HFF-Myc (cell line): ENCODE results near the gene POLH.
A peak's percentile ranks its signal among the peaks of the same experiment; 100 is the strongest.
"Not testable (repeated sequence)": the region's sequence is repeated elsewhere in the genome, so short reads cannot be mapped to it uniquely, and the experiment has no call there.

Experiments
- DNase-seq: peaks from one replicate; pipeline ENCODE4 v3.0.0-alpha.2; 2011; ENCODE audit warnings: low read depth; ENCODE audit errors: extremely low read depth
- H3K4me3 ChIP-seq: replicated peaks from 2 replicates; pipeline ENCODE4 v1.5.1; 2011; ENCODE audit warnings: low read depth, mild to moderate bottlenecking, control low read depth, low read length
- TF ChIP-seq, protein P1 (sequence below): IDR thresholded peaks from 2 replicates; pipeline ENCODE4 v1.5.1; 2012; ENCODE audit warnings: mild to moderate bottlenecking, low read depth, low read length, control low read depth; ENCODE audit errors: missing control alignments

The POLH gene

GRCh38 chr6:43630980-43631619 lies 55.1 kb downstream of the POLH start:
- no peak for DNase-seq
- TF ChIP-seq, protein P1, sequence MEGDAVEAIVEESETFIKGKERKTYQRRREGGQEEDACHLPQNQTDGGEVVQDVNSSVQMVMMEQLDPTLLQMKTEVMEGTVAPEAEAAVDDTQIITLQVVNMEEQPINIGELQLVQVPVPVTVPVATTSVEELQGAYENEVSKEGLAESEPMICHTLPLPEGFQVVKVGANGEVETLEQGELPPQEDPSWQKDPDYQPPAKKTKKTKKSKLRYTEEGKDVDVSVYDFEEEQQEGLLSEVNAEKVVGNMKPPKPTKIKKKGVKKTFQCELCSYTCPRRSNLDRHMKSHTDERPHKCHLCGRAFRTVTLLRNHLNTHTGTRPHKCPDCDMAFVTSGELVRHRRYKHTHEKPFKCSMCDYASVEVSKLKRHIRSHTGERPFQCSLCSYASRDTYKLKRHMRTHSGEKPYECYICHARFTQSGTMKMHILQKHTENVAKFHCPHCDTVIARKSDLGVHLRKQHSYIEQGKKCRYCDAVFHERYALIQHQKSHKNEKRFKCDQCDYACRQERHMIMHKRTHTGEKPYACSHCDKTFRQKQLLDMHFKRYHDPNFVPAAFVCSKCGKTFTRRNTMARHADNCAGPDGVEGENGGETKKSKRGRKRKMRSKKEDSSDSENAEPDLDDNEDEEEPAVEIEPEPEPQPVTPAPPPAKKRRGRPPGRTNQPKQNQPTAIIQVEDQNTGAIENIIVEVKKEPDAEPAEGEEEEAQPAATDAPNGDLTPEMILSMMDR: no peak
- H3K4me3 ChIP-seq: no peak overlapping the region

DNA sequence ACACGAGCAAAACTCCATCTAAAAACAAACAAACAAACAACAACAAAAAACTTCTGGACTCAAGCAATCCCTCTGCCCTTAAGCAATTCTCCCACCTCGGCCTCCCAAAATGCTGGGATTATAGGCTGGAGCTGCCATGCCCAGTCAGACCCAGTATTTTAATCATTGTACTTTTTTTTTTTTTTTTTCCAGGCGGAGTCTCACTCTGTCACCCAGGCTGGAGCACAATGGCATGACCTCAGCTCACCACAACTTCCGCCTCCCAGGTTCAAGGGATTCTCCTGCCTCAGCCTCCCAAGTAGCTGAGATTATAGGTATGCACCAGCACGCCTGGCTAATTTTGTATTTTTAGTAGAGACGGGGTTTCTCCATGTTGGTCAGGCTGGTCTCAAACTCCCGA lies 57.0 kb downstream of the POLH start:
- H3K4me3 ChIP-seq, DNase-seq: not testable (repeated sequence)

DNA sequence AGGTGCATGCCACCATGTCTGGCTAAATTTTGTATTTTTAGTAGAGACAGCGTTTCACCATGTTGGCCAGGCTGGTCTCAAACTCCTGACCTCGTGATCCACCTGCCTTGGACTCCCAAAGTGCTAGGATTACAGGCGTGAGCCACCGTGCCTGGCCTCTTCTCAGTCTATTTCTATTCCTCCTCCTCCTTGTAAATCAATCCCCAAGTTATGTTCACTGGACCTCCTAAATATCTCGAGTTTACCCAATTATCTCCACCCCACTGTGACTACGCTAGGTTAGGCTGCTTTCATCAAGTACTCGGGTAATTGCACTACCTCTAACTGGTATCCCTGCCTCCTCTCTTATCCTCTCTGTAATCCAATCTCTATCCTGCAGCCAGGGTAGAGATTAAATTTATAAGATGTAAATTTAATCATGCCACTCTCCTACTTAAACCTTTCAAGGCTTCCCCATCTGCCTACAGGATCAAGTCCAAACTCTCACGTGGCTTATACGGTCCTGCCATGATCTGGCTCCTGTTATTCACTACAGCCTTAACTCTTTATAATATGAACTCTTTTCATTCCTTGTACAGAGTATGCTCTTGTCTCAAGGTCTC lies 58.8 kb downstream of the POLH start:
- TF ChIP-seq, protein P1: no peak
- no peak for DNase-seq
- no peak overlapping the region for H3K4me3 ChIP-seq

- TF ChIP-seq, protein P1: no peak
- no peak for DNase-seq
- H3K4me3 ChIP-seq: peak within 1 kb of the TSS; percentile 69
Observed at GRCh38 chr6:43635387-43636307, 59.7 kb downstream of the POLH start, which contains the start of gene MAD2L1BP. TSS of gene MAD2L1BP (plus strand) at chr6:43635840. CDS start at chr6:43635876, 36 bp downstream.

- DNase-seq: no peak
- TF ChIP-seq, protein P1: no peak
- peak overlapping the region; percentile 69 for H3K4me3 ChIP-seq
Observed at GRCh38 chr6:43636308-43636659, 60.3 kb downstream of the POLH start.

GRCh38 chr6:43639984-43640800 lies 64.2 kb downstream of the POLH start:
- DNase-seq: no peak
- no peak overlapping the region for H3K4me3 ChIP-seq
- TF ChIP-seq, protein P1: no peak
